WERI-Rb-1 (cell line): Measurements from ENCODE around the gene TPTE.
"Not testable (repeated sequence)": the region's sequence is repeated elsewhere in the genome, so short reads cannot be mapped to it uniquely, and the experiment has no call there.

ENCODE experiments used
- DNase-seq: peaks from one replicate; pipeline ENCODE4 v3.0.0-alpha.2; 2020
- H3K27ac ChIP-seq: fragments of 250-450 bp; sonication (Bioruptor Pico); 2 replicates; pipeline ENCODE4 v1.5.1; 2020; ENCODE audit warnings: mild to moderate bottlenecking, moderate library complexity
- H3K27me3 ChIP-seq: fragments of 250-450 bp; sonication (Bioruptor Pico); 2 replicates; pipeline ENCODE4 v1.5.1; 2021; ENCODE audit warnings: mild to moderate bottlenecking, low read depth, moderate library complexity; ENCODE audit not compliant: insufficient read depth, severe bottlenecking
- H3K36me3 ChIP-seq: fragments of 250-450 bp; sonication (Bioruptor Pico); 2 replicates; pipeline ENCODE4 v1.5.1; 2020; ENCODE audit warnings: mild to moderate bottlenecking, moderate library complexity
- H3K4me3 ChIP-seq: 2 replicates; pipeline ENCODE4 v1.5.1; 2011; ENCODE audit warnings: low read depth, mild to moderate bottlenecking, control low read depth, low read length
- H3K9me3 ChIP-seq: fragments of 250-450 bp; sonication (Bioruptor Pico); 2 replicates; pipeline ENCODE4 v1.5.1; 2021; ENCODE audit warnings: mild to moderate bottlenecking, moderate library complexity; ENCODE audit not compliant: severe bottlenecking
- CTCF ChIP-seq: IDR thresholded peaks from 2 replicates; pipeline ENCODE4 v1.5.1; 2011; ENCODE audit warnings: low read depth, mild to moderate bottlenecking, control low read depth, inconsistent platforms, low read length

Gene TPTE

GRCh38 chr21:10616535-10616934 is 95.2 kb downstream of the TPTE start:
- H3K36me3 ChIP-seq: no peaks in the 10 kb centered on the region
- peaks cover 12% of the 10 kb centered on the region for H3K27me3 ChIP-seq
- H3K27ac ChIP-seq: no peak overlapping the region
- TF ChIP-seq CTCF: no peak
- no peak overlapping the region for H3K4me3 ChIP-seq
- no peak for DNase-seq
- no peaks in the 10 kb centered on the region for H3K9me3 ChIP-seq

DNA sequence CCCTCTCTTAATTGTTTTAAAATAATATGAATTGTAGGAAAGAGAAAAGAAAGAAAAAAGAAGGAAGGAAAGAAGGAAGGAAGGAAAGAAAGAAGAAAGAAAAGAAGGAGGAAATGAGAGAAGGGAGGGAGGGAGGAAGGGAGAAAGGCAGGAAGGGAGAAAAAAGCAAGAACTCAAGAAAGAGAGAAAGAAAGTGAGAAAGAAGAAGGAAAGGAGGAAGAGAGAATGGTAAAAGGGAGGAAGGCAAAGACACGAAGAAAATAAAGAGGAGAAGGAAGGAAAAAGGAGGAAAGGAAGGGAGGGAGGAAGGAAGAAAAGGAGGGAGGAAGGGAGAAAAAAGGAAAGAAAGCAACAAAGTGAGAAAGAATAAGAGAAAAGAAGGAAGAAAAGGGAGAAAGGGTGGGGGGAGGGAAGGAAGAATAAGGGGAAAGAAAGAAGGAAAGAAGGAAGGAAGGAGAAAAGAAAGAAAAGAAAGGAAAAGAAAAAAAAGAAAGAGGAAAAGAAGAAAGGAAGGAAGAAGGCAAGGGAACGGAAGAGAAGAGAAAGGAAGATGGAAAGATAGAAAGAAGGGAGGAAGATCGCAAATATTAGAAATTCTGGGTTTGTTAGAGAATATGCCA is 95.9 kb downstream of the TPTE start:
- not testable (repeated sequence) for H3K36me3 ChIP-seq, H3K27ac ChIP-seq, H3K9me3 ChIP-seq, DNase-seq, H3K4me3 ChIP-seq
- H3K27me3 ChIP-seq: peaks cover 12% of the 10 kb centered on the region

GRCh38 chr21:10627316-10627863 is 106.0 kb downstream of the TPTE start:
- H3K9me3 ChIP-seq: no peaks in the 10 kb centered on the region
- no peaks in the 10 kb centered on the region for H3K36me3 ChIP-seq
- no peak for TF ChIP-seq CTCF
- no peak overlapping the region for H3K27ac ChIP-seq
- peaks cover 7% of the 10 kb centered on the region for H3K27me3 ChIP-seq
- no peak overlapping the region for H3K4me3 ChIP-seq
- no peak for DNase-seq

- not testable (repeated sequence) for H3K27ac ChIP-seq, H3K36me3 ChIP-seq, H3K4me3 ChIP-seq, H3K27me3 ChIP-seq, DNase-seq, H3K9me3 ChIP-seq
Measured at GRCh38 chr21:10629239-10629638, 107.9 kb downstream of the TPTE start.

- H3K36me3 ChIP-seq, H3K27ac ChIP-seq, H3K9me3 ChIP-seq, DNase-seq, H3K4me3 ChIP-seq, H3K27me3 ChIP-seq: not testable (repeated sequence)
Measured at GRCh38 chr21:10630829-10631228, 109.4 kb downstream of the TPTE start.

GRCh38 chr21:10631316-10631715 is 109.9 kb downstream of the TPTE start:
- not testable (repeated sequence) for H3K27me3 ChIP-seq, H3K9me3 ChIP-seq, H3K27ac ChIP-seq, H3K36me3 ChIP-seq, H3K4me3 ChIP-seq, DNase-seq

GRCh38 chr21:10638144-10638543 is 116.8 kb downstream of the TPTE start:
- not testable (repeated sequence) for H3K27me3 ChIP-seq, H3K9me3 ChIP-seq, H3K36me3 ChIP-seq, DNase-seq, H3K27ac ChIP-seq, H3K4me3 ChIP-seq

DNA sequence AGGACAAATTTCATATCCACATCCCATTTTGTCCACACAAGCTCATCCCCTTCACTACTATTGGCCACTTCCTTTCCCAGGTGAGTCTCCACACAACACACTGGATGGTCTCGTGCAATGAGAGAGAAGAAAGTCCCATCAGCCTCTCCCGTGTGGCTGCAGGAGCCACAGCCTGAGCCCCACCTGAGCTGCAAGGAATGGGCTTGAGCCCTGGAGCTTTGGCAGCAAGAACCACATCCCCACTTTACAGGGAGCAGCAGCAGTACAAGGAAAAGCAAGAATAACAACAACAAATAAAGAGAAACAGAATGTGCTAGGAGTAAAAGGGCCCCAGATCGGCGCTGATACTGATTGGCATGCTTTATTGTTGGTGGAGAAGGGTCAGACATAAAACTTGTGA is 117.7 kb downstream of the TPTE start:
- Histone ChIP-seq H3K4me3 (no peak overlapping the region), H3K27me3 (no peaks in the 10 kb centered on the region), H3K36me3 (no peaks in the 10 kb centered on the region), H3K9me3 (peaks cover 2% of the 10 kb centered on the region), H3K27ac (no peak overlapping the region)
- no peak for TF ChIP-seq CTCF
- no peak for DNase-seq

GRCh38 chr21:10639746-10640145 is 118.4 kb downstream of the TPTE start:
- H3K9me3 ChIP-seq, DNase-seq, H3K27ac ChIP-seq, H3K4me3 ChIP-seq, H3K27me3 ChIP-seq, H3K36me3 ChIP-seq: not testable (repeated sequence)
